Measurements from ENCODE around the gene SMYD5.
A peak's percentile ranks its signal among the peaks of the same experiment; 100 is the strongest.

SMYD5 gene

DNA sequence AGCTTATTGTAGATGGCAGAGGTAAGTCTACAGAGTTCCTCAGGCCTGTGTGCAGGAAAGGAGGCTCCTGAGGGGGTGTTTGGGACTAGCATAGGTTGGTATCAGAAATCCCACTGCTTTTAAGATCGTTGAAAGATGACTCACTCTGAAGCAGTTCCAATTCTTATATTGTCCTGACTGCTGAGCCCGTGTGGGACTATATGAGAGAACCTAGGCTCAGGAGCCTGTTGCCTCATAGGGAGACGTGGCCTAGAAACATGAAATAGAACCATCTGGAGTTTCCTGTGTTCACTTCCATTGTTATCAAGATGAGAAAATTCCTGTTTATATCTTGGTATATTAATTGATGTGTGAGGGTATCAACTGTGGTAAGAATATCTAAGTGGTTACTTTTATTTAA lies 25.7 kb downstream of the SMYD5 start:
- peak; percentile 60 for DNase-seq (ENCODE audit: low read depth)

DNA sequence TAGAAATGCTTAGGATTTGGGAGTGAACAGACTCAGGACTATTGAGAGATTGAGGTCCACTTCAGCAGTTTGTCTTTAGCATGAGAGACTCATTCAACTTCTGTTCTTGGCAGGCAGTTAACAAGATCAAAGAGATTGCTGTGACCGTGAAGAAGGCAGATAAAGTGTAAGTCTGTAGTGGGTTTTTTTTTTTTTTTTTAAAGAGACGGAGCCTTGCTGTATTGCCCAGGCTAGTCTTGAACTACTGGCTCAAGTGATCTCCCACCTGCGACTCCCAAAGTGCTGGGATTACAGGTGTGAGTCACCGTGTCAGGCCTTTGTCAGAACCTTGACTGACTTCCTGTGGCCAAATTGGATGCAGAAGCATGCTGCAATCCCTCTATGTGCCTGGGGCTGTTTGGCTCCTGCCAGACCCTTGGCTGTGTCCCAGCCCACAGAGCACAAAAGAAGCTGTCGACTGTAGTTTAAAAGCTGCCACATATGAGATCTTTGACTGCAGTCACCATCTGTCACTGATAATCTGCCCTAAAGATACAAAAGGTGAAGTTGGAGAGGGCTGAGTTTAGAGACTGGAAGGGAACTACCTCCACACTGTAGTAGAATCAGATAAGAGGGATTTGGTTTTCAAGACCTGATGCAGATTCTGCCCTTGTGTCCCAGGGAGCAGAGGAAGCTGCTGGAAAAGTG lies 30.0 kb downstream of the SMYD5 start:
- DNase-seq (ENCODE audit: low read depth): peak; percentile 82

DNA sequence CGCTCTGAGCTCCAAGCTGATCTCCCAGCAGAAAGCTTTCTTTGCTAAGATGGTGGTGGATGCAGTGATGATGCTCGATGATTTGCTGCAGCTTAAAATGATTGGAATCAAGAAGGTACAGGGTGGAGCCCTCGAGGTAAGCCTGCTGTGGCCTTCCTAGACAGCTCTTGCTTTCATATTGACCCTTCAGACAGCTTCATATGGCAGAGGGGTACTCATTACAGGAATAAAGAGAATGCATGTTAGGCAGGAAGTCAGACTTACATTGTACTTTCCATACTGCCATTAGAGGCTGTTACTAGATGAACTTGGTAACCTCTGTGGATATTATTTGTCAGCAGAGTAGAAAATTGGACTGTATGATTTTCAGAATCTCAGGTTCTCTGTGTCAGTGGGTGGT lies 30.5 kb downstream of the SMYD5 start:
- no peak for DNase-seq (ENCODE audit: low read depth)

DNA sequence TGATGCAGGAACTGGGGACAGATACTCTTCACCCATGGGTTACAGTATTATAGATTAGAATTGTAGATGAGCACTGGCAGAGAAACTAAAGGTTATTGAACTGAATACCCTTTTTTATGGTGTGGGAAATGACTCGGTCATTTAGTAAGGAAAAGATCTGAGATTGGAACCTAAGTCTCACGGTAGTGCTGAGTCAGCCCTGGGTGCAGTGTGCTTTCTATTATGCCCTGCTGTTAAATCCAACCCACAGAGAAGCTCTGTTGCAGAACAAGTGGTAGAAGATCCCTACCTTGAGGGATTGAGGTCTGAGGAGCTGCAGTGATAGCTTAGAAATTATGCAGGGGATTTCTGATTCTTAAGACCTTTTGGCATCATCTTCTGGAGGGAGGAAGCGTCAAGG lies 32.8 kb downstream of the SMYD5 start:
- DNase-seq (ENCODE audit: low read depth): no peak

DNA sequence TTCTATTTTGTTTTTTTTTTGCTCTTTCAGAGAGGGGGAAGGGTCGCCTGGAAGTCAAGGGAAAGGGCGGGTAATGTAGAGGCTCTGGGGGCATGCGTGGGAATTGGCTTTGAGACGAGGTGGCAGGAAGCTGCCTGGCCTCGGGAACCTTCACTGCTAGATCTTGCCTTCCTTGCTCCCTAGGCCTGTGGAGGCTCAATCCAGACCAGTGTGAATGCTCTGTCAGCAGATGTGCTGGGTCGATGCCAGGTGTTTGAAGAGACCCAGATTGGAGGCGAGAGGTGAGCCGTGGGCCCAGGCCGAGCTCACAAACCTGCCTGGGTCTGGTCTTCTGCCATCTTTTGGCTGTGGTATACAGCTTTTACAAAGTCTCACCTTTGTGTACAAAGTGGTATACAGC lies 35.6 kb downstream of the SMYD5 start:
- no peak for DNase-seq (ENCODE audit: low read depth)

DNA sequence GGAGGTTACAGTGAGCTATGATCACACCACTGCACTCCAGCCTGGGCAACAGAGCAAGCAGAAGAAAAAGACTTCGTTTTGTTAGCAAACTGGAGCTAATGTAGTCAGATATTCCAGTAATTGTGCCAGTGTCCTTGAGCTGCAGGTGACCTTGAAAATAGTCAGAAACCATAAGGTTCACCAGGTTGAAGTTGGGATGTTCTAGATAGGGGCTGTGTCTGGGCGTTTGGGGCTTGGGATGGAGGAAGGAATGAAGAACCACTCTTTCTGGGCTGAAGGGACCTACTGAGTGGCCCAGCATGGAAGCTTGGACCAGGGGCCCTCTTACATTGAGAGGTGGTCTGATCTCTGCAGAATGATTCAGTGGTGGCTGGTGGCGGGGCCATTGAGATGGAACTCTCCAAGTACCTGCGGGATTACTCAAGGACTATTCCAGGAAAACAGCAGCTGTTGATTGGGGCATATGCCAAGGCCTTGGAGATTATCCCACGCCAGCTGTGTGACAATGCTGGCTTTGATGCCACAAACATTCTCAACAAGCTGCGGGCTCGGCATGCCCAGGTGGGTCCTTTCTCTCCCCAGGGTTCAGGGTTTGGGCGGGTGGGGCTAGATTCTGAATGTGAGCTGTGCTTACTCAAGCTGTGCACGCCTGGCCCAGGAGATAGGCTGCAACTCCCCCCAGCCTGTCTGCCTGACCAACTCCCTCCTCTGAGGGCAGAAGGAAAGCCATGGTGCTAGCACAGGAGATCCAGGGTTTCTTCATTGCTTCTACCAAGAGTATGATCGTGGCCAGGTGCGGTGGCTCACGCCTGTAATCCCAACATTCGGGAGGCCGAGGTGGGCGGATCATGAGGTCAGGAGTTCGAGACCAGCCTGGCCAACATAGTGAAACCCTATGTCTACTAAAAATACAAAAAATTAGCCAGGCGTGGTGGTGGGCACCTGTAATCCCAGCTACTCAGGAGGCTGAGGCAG lies 37.1 kb downstream of the SMYD5 start:
- no peak for DNase-seq (ENCODE audit: low read depth)

DNA sequence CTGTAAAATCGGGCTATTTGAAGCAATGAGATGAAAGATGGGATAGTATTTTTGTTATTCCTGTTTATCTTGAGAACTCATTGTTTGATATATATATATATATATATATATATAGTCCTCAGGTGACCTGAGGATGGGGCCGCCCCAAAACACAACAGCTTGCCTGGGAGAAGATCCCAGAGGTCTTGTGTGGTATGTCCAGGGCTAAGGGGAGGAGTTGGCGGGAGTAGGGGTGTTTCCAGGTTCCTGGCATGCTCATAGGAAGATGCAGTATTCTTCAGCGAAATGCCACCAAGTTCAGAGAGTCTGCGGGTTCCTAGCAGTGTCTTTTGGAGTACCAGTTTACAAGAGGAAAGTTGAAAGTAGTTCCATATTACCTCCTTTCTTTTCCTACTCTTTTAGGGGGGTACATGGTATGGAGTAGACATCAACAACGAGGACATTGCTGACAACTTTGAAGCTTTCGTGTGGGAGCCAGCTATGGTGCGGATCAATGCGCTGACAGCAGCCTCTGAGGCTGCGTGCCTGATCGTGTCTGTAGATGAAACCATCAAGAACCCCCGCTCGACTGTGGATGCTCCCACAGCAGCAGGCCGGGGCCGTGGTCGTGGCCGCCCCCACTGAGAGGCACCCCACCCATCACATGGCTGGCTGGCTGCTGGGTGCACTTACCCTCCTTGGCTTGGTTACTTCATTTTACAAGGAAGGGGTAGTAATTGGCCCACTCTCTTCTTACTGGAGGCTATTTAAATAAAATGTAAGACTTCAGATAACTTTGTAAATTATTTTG lies 38.4 kb downstream of the SMYD5 start:
- no peak for DNase-seq (ENCODE audit: low read depth)

DNA sequence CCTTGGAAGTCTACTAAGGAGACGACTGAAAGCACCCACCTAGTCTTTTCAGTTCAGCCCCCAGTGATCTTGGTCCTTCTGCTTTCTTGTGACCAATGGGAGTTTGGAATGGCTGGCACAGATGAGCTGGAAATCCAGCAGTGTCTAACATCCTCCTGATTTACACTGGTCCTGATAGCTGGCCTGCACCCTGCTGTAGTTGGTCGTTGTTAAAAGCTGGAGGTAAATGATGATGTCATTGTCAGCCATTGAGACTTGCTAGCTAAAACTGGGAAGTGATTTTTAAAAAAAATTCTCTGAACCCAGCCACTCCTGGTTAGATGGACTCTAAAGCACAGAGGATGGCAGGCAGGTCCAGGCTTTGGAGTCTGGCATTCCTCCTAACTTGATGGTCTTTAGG lies 39.4 kb downstream of the SMYD5 start:
- no peak for DNase-seq (ENCODE audit: low read depth)

DNA sequence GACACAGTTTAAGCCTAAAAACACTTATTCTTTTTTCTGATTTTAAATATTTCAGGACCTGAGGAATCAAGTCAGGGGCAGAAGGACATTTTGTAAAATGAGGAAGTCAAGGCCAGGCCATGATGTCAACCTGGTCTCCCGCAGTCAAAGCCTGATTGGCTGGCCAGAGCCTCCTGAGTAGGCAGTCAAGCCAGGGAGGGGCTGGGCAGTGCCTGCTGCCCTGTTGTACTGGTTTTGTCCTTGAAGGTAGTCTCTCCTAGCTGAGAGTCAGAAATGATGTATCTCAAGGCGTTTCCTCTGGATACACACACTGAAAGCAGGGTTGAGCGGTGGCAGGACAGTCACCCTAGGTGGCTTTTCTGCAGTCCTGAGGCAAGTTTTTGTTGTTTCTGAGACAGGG lies 39.9 kb downstream of the SMYD5 start:
- DNase-seq (ENCODE audit: low read depth): no peak

DNA sequence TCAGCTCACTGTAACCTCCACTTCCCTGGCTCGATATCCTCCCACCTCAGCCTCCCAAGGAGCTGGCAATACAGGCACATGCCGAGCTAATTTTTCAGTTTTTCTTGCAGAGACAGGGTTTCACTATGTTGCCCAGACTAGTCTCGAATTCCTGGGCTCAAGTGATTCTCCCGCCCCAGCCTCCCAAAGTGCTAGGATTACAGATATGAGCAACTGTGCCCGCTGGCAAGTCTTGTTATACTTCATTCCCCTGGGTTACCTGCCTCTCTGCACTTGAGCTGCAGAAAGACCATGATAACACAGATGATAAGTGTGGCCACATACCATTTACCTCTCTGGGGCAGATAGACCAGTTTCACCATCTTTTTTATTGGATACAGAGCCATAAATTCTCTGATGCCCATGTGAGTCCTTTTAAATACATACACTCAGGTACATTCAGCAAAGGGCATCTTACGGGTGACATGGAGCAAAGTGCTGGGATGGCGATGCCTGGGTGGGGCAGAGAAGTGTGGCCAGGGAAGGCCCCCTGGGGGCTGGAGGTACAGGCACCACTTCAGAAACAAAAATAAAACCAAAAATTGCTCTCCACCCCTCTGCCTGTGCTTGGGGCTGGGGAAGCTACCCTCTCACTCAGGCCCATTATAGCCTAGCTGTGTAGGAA lies 40.4 kb downstream of the SMYD5 start:
- no peak for DNase-seq (ENCODE audit: low read depth)

DNA sequence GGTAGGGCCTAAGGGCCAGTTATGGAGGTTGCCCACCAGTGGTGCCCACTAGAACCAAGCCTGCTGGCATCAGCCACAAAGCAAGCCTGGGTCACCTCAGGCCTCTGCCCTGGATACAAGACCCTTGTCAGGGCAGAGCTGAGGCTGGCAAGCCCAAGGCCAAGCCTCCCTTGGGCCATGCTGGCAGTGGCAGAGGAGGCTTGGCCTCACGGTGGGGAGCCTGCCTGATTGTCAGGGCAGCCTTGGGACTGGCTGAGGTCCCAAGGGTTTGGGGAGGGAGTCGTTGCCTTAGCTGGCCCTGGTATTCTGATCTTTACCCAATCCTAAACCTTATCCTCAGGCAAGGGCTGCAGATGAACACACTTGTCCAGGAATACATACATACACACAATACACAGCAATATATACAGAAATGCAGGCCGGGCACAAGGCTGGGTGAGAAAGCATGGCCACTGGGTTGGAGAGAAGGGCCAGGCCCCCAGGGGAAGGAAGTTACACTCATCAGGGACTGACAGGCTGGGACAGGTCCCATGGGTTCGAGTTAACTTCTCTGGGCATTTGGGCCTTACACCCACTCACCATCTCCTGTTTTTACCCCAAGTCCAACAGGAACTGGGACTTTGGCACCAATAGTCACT lies 41.1 kb downstream of the SMYD5 start:
- DNase-seq (ENCODE audit: low read depth): no peak

DNA sequence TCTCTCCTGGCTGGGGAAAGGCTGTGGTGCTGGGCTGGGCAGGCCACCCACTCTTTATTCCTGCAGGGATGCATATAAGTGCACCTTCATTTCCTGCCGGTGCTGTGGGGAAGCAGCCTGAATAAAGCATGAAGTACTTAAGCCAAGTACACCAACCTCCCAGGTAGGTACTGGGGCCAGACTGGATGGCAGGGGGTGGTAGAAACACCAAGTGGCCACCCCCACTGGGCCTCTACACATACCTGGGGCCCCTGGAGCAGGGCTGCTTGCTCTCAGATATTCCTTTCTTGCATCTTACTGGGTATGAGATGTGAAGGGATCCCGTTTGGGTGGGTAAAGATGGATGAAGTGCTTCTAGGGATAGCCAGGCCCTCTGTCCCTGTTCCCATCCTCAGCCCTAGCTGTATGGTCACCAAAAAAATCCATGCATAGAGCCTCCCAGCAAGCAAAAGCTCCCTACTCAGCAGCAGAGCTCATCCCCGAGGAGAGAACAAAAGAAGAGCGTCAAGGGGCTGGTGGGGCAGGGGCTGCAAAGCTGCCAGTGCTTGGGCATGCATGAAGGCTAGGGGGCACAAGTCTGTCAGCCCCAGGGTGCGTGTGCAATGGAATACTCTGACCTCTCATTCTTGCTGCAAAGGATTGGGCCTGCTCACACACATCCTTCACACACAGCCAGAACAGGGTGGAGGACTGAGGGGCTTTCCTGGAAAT lies 42.0 kb downstream of the SMYD5 start:
- DNase-seq (ENCODE audit: low read depth): no peak

DNA sequence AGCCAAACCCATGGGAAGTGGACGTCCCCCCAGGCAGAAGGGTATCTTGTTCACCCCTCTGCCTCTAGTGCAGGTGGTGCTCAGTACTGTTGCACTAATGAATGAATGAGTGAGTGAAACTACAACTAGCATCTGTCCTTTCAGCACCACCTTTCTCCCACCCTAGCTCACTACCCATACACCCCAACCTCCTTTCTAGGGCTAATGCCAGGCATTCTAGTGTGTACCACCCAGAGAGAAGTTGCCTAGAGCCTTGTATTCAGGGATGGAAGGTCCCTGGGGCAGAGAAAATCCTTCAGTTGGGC lies 42.5 kb downstream of the SMYD5 start:
- no peak for DNase-seq (ENCODE audit: low read depth)

DNA sequence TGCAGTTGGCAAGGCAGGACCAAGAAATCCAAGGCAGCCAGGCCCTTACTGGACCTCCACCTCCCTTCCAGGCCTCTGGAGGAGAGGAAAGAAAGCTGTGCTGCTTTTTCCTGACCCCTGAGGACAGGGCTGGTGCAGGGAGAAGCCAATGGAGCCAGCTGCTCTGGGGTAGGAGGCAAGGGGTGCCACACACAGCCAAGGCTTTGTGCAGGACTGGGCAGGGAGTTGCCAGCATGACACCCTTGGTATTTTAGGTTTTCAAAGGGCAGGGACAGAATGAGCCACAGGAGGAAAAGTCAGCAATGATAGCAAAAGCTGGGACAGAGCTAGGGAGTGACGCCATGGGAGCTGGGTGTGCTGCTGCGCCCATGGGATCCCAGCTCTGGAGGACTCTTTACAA lies 43.0 kb downstream of the SMYD5 start:
- DNase-seq (ENCODE audit: low read depth): no peak

DNA sequence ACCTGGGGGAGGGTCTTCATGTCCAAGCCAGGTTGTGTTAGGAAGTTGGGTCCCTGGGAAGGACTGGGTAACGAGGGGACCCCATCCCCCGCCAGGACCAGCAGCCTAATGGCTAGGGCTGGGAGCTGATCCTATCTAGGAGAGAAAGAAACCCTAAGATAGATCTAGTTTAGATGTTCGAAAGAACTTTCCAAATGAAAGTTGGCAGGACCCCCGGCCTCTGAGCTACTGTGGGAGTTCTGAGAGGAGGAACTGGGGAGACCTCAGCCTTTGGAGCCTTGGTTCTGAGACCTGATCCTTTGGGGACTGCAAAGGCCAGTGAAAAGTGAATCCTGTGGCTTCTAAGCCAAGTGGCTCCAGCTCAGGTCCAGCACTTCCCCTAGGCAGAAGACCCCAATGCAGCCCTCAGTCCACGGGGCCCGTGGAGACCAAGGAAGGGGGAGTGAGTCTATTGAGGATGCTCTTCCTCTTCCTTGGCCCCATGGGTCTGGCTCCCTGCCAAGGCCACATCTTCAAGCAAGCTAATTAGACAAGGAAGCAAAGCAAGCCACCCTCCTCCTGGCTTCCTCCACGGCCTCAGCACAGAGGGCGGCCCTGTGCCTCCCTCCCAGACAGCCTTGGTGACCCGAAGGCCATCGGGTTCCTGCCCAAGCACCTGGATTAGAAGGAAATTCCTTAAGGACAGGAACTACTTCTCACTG lies 43.5 kb downstream of the SMYD5 start:
- DNase-seq (ENCODE audit: low read depth): no peak

DNA sequence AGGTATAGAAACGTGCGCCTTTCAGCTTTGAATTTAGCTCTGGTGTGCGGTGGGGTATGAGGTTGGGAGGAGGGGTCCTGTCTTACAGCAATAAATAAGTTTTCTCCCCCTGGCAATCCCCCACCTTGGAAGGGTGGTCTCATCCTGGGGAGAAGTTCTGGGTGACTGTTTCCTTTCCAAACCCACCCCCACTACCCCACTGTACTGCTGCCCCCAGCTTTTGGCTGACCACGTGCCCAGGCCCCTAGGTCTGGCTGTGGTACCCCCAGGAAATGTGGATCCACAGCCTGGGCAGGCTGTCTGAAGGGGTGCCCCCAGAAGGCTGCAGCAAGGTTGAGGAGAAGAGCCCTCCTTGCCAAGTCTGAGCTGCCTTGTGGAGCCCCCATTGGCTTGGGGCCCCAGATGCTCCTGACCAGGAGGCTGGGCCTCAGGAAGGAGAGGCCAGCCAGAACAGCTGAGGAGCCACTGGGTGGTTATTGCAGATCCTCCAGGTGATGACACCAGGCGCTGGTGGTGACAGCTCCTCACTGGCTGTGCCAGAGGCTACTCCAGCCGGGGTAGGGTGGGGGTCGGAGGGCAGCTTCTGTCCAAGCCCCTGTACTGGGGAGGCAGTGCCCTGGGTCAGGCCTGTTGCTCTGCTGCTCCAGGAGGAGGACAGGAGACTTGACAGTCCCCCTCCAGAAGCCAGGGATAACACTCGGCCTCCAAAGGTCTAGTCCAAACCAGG lies 44.3 kb downstream of the SMYD5 start:
- no peak for DNase-seq (ENCODE audit: low read depth)

DNA sequence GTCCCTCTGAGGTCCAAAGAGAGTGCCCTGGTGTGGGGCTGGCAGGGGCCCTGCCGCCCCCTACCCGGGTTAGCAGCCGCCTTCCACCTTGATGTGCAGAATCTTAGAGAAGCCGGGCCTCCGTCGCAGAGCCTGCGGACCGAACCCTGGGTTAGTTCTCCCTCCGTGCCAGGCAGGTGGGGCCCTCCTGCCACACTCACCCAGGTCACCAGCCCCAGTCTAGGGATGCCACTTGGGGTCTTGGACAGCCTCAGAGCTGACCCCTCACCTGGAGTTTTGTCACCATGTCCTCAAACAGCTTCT lies 44.8 kb downstream of the SMYD5 start:
- DNase-seq (ENCODE audit: low read depth): no peak

DNA sequence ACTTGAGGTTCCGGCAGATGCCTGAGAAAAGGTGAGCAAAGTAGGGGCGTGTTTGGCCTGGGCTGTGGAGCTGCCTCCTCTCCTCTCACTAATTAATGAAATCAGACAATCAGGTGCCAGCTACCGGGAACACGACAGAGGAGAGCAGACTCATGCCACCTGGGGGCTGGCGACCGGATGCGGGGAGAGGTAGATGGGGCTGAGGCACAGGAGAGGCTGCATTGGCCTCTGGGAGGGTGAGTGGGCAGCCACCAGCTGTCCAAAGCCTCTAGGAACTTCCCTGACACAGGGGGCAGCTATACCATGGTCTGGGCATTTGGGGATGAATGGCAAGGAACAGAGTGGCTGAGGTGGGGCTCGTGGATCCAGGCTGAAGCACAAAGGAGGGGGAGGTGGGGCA lies 45.2 kb downstream of the SMYD5 start:
- no peak for DNase-seq (ENCODE audit: low read depth)

DNA sequence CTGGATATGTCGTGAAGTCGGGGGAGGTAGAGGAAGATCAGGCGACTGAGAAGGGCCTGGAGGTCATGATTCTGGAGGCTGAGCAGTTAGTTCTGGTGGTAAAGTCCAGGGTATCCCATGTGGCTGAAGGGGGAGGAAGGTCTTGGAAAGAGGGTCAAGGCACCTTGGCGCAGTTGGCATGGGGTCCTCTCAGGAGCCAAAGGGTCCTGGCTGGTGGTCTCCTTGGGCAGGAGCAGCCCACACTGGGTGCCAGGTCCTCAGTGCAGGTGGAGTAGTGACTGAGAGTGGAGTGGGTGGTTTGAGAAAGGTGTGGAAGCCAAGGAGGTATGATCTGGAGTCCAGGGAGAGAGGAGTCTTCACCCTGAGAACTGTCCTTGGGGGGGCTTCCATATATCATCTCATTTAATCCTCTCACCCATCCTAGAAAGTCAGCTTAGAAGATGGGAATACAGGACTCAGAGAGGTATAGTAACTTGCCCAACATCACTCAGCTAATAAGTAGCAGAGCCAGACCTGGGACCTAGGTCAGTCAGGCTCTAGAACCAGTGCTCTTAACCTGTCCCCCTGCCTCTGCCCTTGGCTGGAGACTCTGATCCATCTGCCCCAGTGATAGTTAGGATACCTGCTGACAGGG lies 45.8 kb downstream of the SMYD5 start:
- no peak for DNase-seq (ENCODE audit: low read depth)

Data from EH (cell line).